Stimulated activated CD8-positive, alpha-beta memory T cell treated with anti-CD3 and anti-CD28 coated beads, Interleukin-4, amount 100 ng/mL, for 24 hours (primary cell): ENCODE data around the gene CAP2.
A peak's percentile ranks its signal among the peaks of the same experiment; 100 is the strongest.
"Not testable (repeated sequence)": the region's sequence is repeated elsewhere in the genome, so short reads cannot be mapped to it uniquely, and the experiment has no call there.

Source experiments
- DNase-seq: peaks from one replicate; pipeline ENCODE4 v3.0.0-alpha.2; 2020; ENCODE audit warnings: low read depth

The CAP2 gene

GRCh38 chr6:17503051-17503450 lies 109.7 kb downstream of the CAP2 start:
- DNase-seq, result no peak

GRCh38 chr6:17504005-17504404 lies 110.6 kb downstream of the CAP2 start:
- DNase-seq, result no peak

- DNase-seq, result no peak
These were observed 111.7 kb downstream of the CAP2 start for GRCh38 chr6:17505062-17505476.

GRCh38 chr6:17505767-17506280 lies 112.4 kb downstream of the CAP2 start:
- no peak for DNase-seq

GRCh38 chr6:17506531-17506930 lies 113.1 kb downstream of the CAP2 start:
- no peak for DNase-seq

- DNase-seq, result no peak
These were observed 113.6 kb downstream of the CAP2 start for GRCh38 chr6:17506962-17507361.

GRCh38 chr6:17511084-17511483 lies 117.7 kb downstream of the CAP2 start:
- DNase-seq, result no peak

- no peak for DNase-seq
These were observed 118.2 kb downstream of the CAP2 start for GRCh38 chr6:17511580-17511979.

GRCh38 chr6:17519120-17519519 lies 125.7 kb downstream of the CAP2 start:
- DNase-seq, result no peak

- no peak for DNase-seq
These were observed 132.2 kb downstream of the CAP2 start for GRCh38 chr6:17525637-17526036.

GRCh38 chr6:17527076-17527475 lies 133.7 kb downstream of the CAP2 start:
- no peak for DNase-seq

GRCh38 chr6:17530321-17530835 lies 137.0 kb downstream of the CAP2 start:
- DNase-seq, result no peak

GRCh38 chr6:17536586-17536985 lies 143.2 kb downstream of the CAP2 start:
- DNase-seq, result no peak

- no peak for DNase-seq
These were observed 148.8 kb downstream of the CAP2 start for GRCh38 chr6:17542243-17542642.

GRCh38 chr6:17545681-17546080 lies 152.3 kb downstream of the CAP2 start:
- DNase-seq, result not testable (repeated sequence)

- DNase-seq, result no peak
These were observed 158.1 kb downstream of the CAP2 start for GRCh38 chr6:17551383-17551958.

- no peak for DNase-seq
These were observed 159.5 kb downstream of the CAP2 start for GRCh38 chr6:17552861-17553260.

- no peak for DNase-seq
These were observed 162.6 kb downstream of the CAP2 start for GRCh38 chr6:17556014-17556413.

- DNase-seq, result no peak
These were observed 169.2 kb downstream of the CAP2 start for GRCh38 chr6:17562636-17563035.

- DNase-seq, result no peak
These were observed 172.0 kb downstream of the CAP2 start for GRCh38 chr6:17565399-17565798.

- DNase-seq, result no peak
These were observed 181.6 kb downstream of the CAP2 start for GRCh38 chr6:17574866-17575560.

- no peak for DNase-seq
These were observed 183.7 kb downstream of the CAP2 start for GRCh38 chr6:17577059-17577458.

- DNase-seq, result peak; percentile 15
These were observed 187.2 kb downstream of the CAP2 start for GRCh38 chr6:17580518-17581048.
